ENCODE results near the gene CCDC146. TPM values are rescaled to one million over a fixed set of nuclear protein-coding genes. Genes with fewer than 3 reads are reported as not detected.

Gene CCDC146
- total and polyA plus RNA-seq, 12 donors = 1.7 to 10.8 (median 7.0) TPM

- intact Hi-C loops (cut with DNase I) = no loop called here
- H3K36me3 ChIP-seq = peaks cover 0 to 41% (median 4%) of the 10 kb centered on the region in 9 donors
- DNase-seq (no peak), ATAC-seq (no peak)
- no peaks in the 10 kb centered on the region for H3K9me3 ChIP-seq
- H3K4me3 ChIP-seq = no peak overlapping the region
- no peaks in the 10 kb centered on the region for H3K27me3 ChIP-seq
- no peaks in the 10 kb centered on the region for H3K4me1 ChIP-seq
- 97 to 98% methylated on average over 3 of the region's 3 CpGs for WGBS, 2 donors
- no peak overlapping the region for H3K27ac ChIP-seq
- TF ChIP-seq CTCF (IDR thresholded peaks at IDR 0.05) = no peak
Observed at GRCh38 chr7:77289387-77289786, 167.0 kb downstream of the CCDC146 start.

GRCh38 chr7:77290425-77290824 lies 168.0 kb downstream of the CCDC146 start:
- no peak for DNase-seq
- H3K27me3 ChIP-seq = no peaks in the 10 kb centered on the region
- H3K27ac ChIP-seq = no peak overlapping the region
- H3K36me3 ChIP-seq = peaks cover 0 to 47% (median 4%) of the 10 kb centered on the region in 9 donors
- no peak for ATAC-seq
- no peaks in the 10 kb centered on the region for H3K9me3 ChIP-seq
- H3K4me1 ChIP-seq = no peaks in the 10 kb centered on the region
- intact Hi-C loops (cut with DNase I) = no loop called here
- no peak for TF ChIP-seq CTCF (IDR thresholded peaks at IDR 0.05)
- H3K4me3 ChIP-seq = no peak overlapping the region

- intact Hi-C loops (cut with DNase I) = no loop called here
- Histone ChIP-seq H3K27ac (no peak overlapping the region), H3K27me3 (no peaks in the 10 kb centered on the region), H3K4me1 (no peaks in the 10 kb centered on the region), H3K9me3 (peaks cover 0 to 21% (median 5%) of the 10 kb centered on the region in 11 donors), H3K36me3 (peaks cover 0 to 54% (median 0%) of the 10 kb centered on the region in 9 donors), H3K4me3 (no peak overlapping the region)
- TF ChIP-seq CTCF (IDR thresholded peaks at IDR 0.05) = peak in 1 of 9 donors; percentile 12
- DNase-seq (no peak), ATAC-seq (no peak)
- WGBS, 2 donors = 74 to 88% methylated on average over 4 of the region's 4 CpGs
Observed at GRCh38 chr7:77293046-77293445, 170.6 kb downstream of the CCDC146 start.

- peaks cover 0 to 39% (median 0%) of the 10 kb centered on the region in 9 donors for H3K36me3 ChIP-seq
- TF ChIP-seq CTCF (IDR thresholded peaks at IDR 0.05) = no peak
- DNase-seq = no peak
- 76 to 94% methylated on average over 2 of the region's 2 CpGs for WGBS, 2 donors
- H3K9me3 ChIP-seq = peaks cover 0 to 23% (median 5%) of the 10 kb centered on the region in 11 donors
- peak in 1 of 8 donors; percentile 59 for ATAC-seq
- no peaks in the 10 kb centered on the region for H3K4me1 ChIP-seq
- H3K4me3 ChIP-seq = no peak overlapping the region
- intact Hi-C loops (cut with DNase I) = no loop called here
- H3K27ac ChIP-seq = no peak overlapping the region
- no peaks in the 10 kb centered on the region for H3K27me3 ChIP-seq
Observed at GRCh38 chr7:77295549-77295948, 173.1 kb downstream of the CCDC146 start.

Data from heart right ventricle (tissue), 16 donors.